ENCODE data around the gene ATP6V0E1.

- TF ChIP-seq CTCF (IDR thresholded peaks at IDR 0.05; ENCODE audit: poor library complexity, severe bottlenecking) = no peak
- no peak for TF ChIP-seq EZH2 (IDR thresholded peaks at IDR 0.05; ENCODE audit: borderline replicate concordance, insufficient read depth, low read length, poor library complexity, severe bottlenecking)
- no peak for TF ChIP-seq TAF1 (IDR thresholded peaks at IDR 0.05; ENCODE audit: low read depth)
- no peak for TF ChIP-seq MXI1 (conservative IDR thresholded peaks at IDR 0.05; ENCODE audit: poor library complexity, severe bottlenecking)
- TF ChIP-seq EP300 (conservative IDR thresholded peaks at IDR 0.05; ENCODE audit: poor library complexity, severe bottlenecking) = no peak
- no peak for TF ChIP-seq POLR2AphosphoS5 (IDR thresholded peaks at IDR 0.05)
- no peak for TF ChIP-seq REST (IDR thresholded peaks at IDR 0.05; ENCODE audit: borderline replicate concordance)
- TF ChIP-seq RAD21 (conservative IDR thresholded peaks at IDR 0.05) = no peak
- no peak for TF ChIP-seq SMC3 (conservative IDR thresholded peaks at IDR 0.05; ENCODE audit: poor library complexity)
These were observed 42.5 kb upstream of the ATP6V0E1 start for GRCh38 chr5:172941067-172941516.
